Measurements from ENCODE around the gene HES4. TPM values are rescaled to one million over a fixed set of nuclear protein-coding genes. Genes with fewer than 3 reads are reported as not detected.

Gene HES4
- total RNA-seq, 1 donor from 2014 or later = 149 TPM

GRCh38 chr1:981491-981954 is 18.4 kb downstream of the HES4 start:
- Mint-ChIP-seq H3K4me3 (ENCODE audit: unreplicated experiment) (no peak overlapping the region), H3K4me1 (ENCODE audit: low read depth, unreplicated experiment) (no peaks in the 10 kb centered on the region), H3K27me3 (ENCODE audit: low read depth, unreplicated experiment) (peaks cover 42% of the 10 kb centered on the region), H3K9me3 (ENCODE audit: unreplicated experiment) (no peaks in the 10 kb centered on the region), H3K36me3 (ENCODE audit: low read depth, unreplicated experiment) (no peaks in the 10 kb centered on the region), H3K27ac (ENCODE audit: unreplicated experiment) (no peak overlapping the region)
- H3K4me3 ChIP-seq (ENCODE audit: insufficient read depth, low read depth, low read length) = no peak overlapping the region
- DNase-seq (ENCODE audit: low read depth) = no peak
- H3K79me2 ChIP-seq (ENCODE audit: insufficient read depth, low read length) = no peaks in the 10 kb centered on the region
- no peaks in the 10 kb centered on the region for H3K4me1 ChIP-seq (ENCODE audit: insufficient read depth, low read length)
- H4K20me1 ChIP-seq (ENCODE audit: insufficient read depth, low read length) = no peaks in the 10 kb centered on the region
- no peak overlapping the region for H2AFZ ChIP-seq (ENCODE audit: low read depth, low read length)
- H3K4me2 ChIP-seq (ENCODE audit: low read length) = no peak overlapping the region
- FAIRE-seq = no peak
- H3K9me3 ChIP-seq (ENCODE audit: insufficient read depth, low read depth, low read length) = no peaks in the 10 kb centered on the region
- H3K27me3 ChIP-seq (ENCODE audit: insufficient read depth, low read length) = peaks cover 4% of the 10 kb centered on the region
- H3K9ac ChIP-seq (ENCODE audit: low read length) = no peak overlapping the region
- TF ChIP-seq CTCF (IDR thresholded peaks at IDR 0.05; ENCODE audit: insufficient read depth, low read depth, low read length) (no peak), EZH2 (IDR thresholded peaks at IDR 0.05; ENCODE audit: insufficient read depth, low read length) (no peak)
- no peak overlapping the region for H3K27ac ChIP-seq (ENCODE audit: low read depth, low read length)
- H3K36me3 ChIP-seq (ENCODE audit: insufficient read depth, low read length) = no peaks in the 10 kb centered on the region

- Mint-ChIP-seq H3K36me3 (ENCODE audit: low read depth, unreplicated experiment) (peaks cover under 1% of the 10 kb centered on the region), H3K4me1 (ENCODE audit: low read depth, unreplicated experiment) (no peaks in the 10 kb centered on the region), H3K9me3 (ENCODE audit: unreplicated experiment) (no peaks in the 10 kb centered on the region), H3K4me3 (ENCODE audit: unreplicated experiment) (no peak overlapping the region), H3K27ac (ENCODE audit: unreplicated experiment) (no peak overlapping the region), H3K27me3 (ENCODE audit: low read depth, unreplicated experiment) (peaks cover 38% of the 10 kb centered on the region)
- Histone ChIP-seq H3K36me3 (ENCODE audit: insufficient read depth, low read length) (no peaks in the 10 kb centered on the region), H4K20me1 (ENCODE audit: insufficient read depth, low read length) (no peaks in the 10 kb centered on the region), H3K9me3 (ENCODE audit: insufficient read depth, low read depth, low read length) (no peaks in the 10 kb centered on the region), H3K9ac (ENCODE audit: low read length) (no peak overlapping the region), H3K4me3 (ENCODE audit: insufficient read depth, low read depth, low read length) (no peak overlapping the region), H3K27ac (ENCODE audit: low read depth, low read length) (no peak overlapping the region), H3K4me1 (ENCODE audit: insufficient read depth, low read length) (no peaks in the 10 kb centered on the region), H3K4me2 (ENCODE audit: low read length) (no peak overlapping the region), H3K79me2 (ENCODE audit: insufficient read depth, low read length) (no peaks in the 10 kb centered on the region), H2AFZ (ENCODE audit: low read depth, low read length) (no peak overlapping the region), H3K27me3 (ENCODE audit: insufficient read depth, low read length) (peaks cover 4% of the 10 kb centered on the region)
- no peak for FAIRE-seq
- no peak for DNase-seq (ENCODE audit: low read depth)
- TF ChIP-seq EZH2 (IDR thresholded peaks at IDR 0.05; ENCODE audit: insufficient read depth, low read length) (no peak), CTCF (IDR thresholded peaks at IDR 0.05; ENCODE audit: insufficient read depth, low read depth, low read length) (no peak)
These were observed 19.1 kb downstream of the HES4 start for GRCh38 chr1:980602-981395.

GRCh38 chr1:980137-980571 is 19.7 kb downstream of the HES4 start:
- H3K4me1 Mint-ChIP-seq (ENCODE audit: low read depth, unreplicated experiment) = no peaks in the 10 kb centered on the region
- H3K27ac ChIP-seq (ENCODE audit: low read depth, low read length) = no peak overlapping the region
- H3K27me3 ChIP-seq (ENCODE audit: insufficient read depth, low read length) = peaks cover 4% of the 10 kb centered on the region

More at GRCh38 chr1:980137-980571, 19.7 kb downstream of the HES4 start:
- H3K9me3 Mint-ChIP-seq (ENCODE audit: unreplicated experiment) = no peaks in the 10 kb centered on the region
- H3K4me2 ChIP-seq (ENCODE audit: low read length) = no peak overlapping the region
- H3K4me3 ChIP-seq (ENCODE audit: insufficient read depth, low read depth, low read length) = no peak overlapping the region
- no peaks in the 10 kb centered on the region for H3K36me3 ChIP-seq (ENCODE audit: insufficient read depth, low read length)
- H3K9me3 ChIP-seq (ENCODE audit: insufficient read depth, low read depth, low read length) = no peaks in the 10 kb centered on the region
- H3K36me3 Mint-ChIP-seq (ENCODE audit: low read depth, unreplicated experiment) = peaks cover 2% of the 10 kb centered on the region
- H4K20me1 ChIP-seq (ENCODE audit: insufficient read depth, low read length) = no peaks in the 10 kb centered on the region
- no peak overlapping the region for H3K9ac ChIP-seq (ENCODE audit: low read length)
- H3K27ac Mint-ChIP-seq (ENCODE audit: unreplicated experiment) = no peak overlapping the region
- H2AFZ ChIP-seq (ENCODE audit: low read depth, low read length) = no peak overlapping the region
- no peak overlapping the region for H3K4me3 Mint-ChIP-seq (ENCODE audit: unreplicated experiment)
- no peaks in the 10 kb centered on the region for H3K4me1 ChIP-seq (ENCODE audit: insufficient read depth, low read length)
- no peak for TF ChIP-seq EZH2 (IDR thresholded peaks at IDR 0.05; ENCODE audit: insufficient read depth, low read length)
- no peak for TF ChIP-seq CTCF (IDR thresholded peaks at IDR 0.05; ENCODE audit: insufficient read depth, low read depth, low read length)
- no peaks in the 10 kb centered on the region for H3K79me2 ChIP-seq (ENCODE audit: insufficient read depth, low read length)
- DNase-seq (ENCODE audit: low read depth) = no peak
- H3K27me3 Mint-ChIP-seq (ENCODE audit: low read depth, unreplicated experiment) = peaks cover 35% of the 10 kb centered on the region
- FAIRE-seq = no peak
